HepG2 (cell line): Measurements from ENCODE around the gene IRF2. TPM values are rescaled to one million over a fixed set of nuclear protein-coding genes. Genes with fewer than 3 reads are reported as not detected.
A peak's percentile ranks its signal among the peaks of the same experiment; 100 is the strongest.

ENCODE experiments used
- BHLHE40 ChIP-seq: IDR thresholded peaks from 2 replicates; pipeline ENCODE4 v1.6.1; 2011; ENCODE audit warnings: low read length, improper control_type of control experiment
- CTCF ChIP-seq: sonication (generic); formaldehyde crosslinking; IDR thresholded peaks from 2 replicates; pipeline ENCODE4 v1.5.0; 2020; ENCODE audit warnings: mild to moderate bottlenecking, missing genetic modification reagents, moderate library complexity
- SAFB2 ChIP-seq: sonication (generic); formaldehyde crosslinking; IDR thresholded peaks from 2 replicates; pipeline ENCODE4 v1.5.1; 2020; ENCODE audit warnings: missing genetic modification reagents, low read depth, mild to moderate bottlenecking, borderline replicate concordance
- SMAD9 ChIP-seq: sonication (generic); formaldehyde crosslinking; IDR thresholded peaks from 2 replicates; pipeline ENCODE4 v1.5.1; 2020; ENCODE audit warnings: mild to moderate bottlenecking, missing genetic modification reagents
- TFAP4 ChIP-seq: sonication (generic); IDR thresholded peaks from 2 replicates; pipeline ENCODE4 v1.6.1; 2016; ENCODE audit warnings: low read depth, borderline replicate concordance
- THRA ChIP-seq: sonication (generic); formaldehyde crosslinking; IDR thresholded peaks from 2 replicates; pipeline ENCODE4 v1.4.0; 2020; ENCODE audit warnings: missing genetic modification reagents, borderline replicate concordance
- U2AF2 ChIP-seq: fragments of 200-400 bp; formaldehyde crosslinking; IDR thresholded peaks from 2 replicates; pipeline ENCODE4 v1.6.1; 2017; ENCODE audit warnings: low read depth, mild to moderate bottlenecking, low read length
- ZNF142 ChIP-seq: sonication (generic); formaldehyde crosslinking; IDR thresholded peaks from 2 replicates; pipeline ENCODE4 v1.4.0; 2020; ENCODE audit warnings: missing genetic modification reagents
- ZNF18 ChIP-seq: sonication (generic); formaldehyde crosslinking; IDR thresholded peaks from 2 replicates; pipeline ENCODE4 v1.8.0; 2022; ENCODE audit warnings: mild to moderate bottlenecking, missing genetic modification reagents; ENCODE audit not compliant: insufficient replicate concordance
- ZNF597 ChIP-seq: sonication (generic); formaldehyde crosslinking; IDR thresholded peaks from 2 replicates; pipeline ENCODE4 v1.5.0; 2020; ENCODE audit warnings: missing genetic modification reagents
- ZNF792 ChIP-seq: IDR thresholded peaks from 2 replicates; pipeline ENCODE4 v1.6.1; 2016
- polyA plus RNA-seq, 8 experiments: library from polyadenylated mRNA; depleted of rRNA in 3 of 8; stranded (reverse) in 7 of 8; unstranded in 1 of 8; fragments of >200 nt; fragmentation: Illumina TruSeq in 4 of 8; extraction: Trizol in 4 of 8; gene quantifications; 2 replicates each; pipeline versions ENCODE4 v1.2.1 to v1.2.3, GENCODE V29; 2011 to 2016; ENCODE audit warnings: low read depth in 4 of 8, missing spikeins in 1 of 8, mixed read lengths in 1 of 8; ENCODE audit not compliant: insufficient read depth in 1 of 8
- total RNA-seq, 5 experiments: library from RNA; depleted of rRNA; stranded (reverse); fragments of >200 nt; fragmentation: Illumina TruSeq; extraction: Trizol; gene quantifications; 2 replicates each; pipeline ENCODE4 v1.2.3, GENCODE V29; 2016; ENCODE audit warnings: low read depth in 1 of 5

The IRF2 gene
- total and polyA plus RNA-seq, 2 of the 13 experiments (the other 11 are each of a cell fraction or from before 2014, with no cell fraction given), result 15.5 to 28.8 TPM

GRCh38 chr4:184474263-184475095 is at the start of gene IRF2 (continued):
- TF ChIP-seq ZNF142 (CRISPR knock-in tag) (peak; percentile 72), CTCF (peak; percentile 27; the same call in 1 of the 2 replicates), ZNF18 (CRISPR knock-in tag) (peak; percentile 74), BHLHE40 (peak; percentile 93), U2AF2 (no peak), THRA (CRISPR knock-in tag) (0 out of 2 replicates have a peak, but pooled peaks have one; percentile 32), ZNF792 (CRISPR knock-in tag) (no peak; the same call in 1 of the 2 replicates), TFAP4 (peak; percentile 33; the same call in 1 of the 2 replicates), SMAD9 (CRISPR knock-in tag) (no peak), ZNF597 (CRISPR knock-in tag) (no peak), SAFB2 (CRISPR knock-in tag) (peak; percentile 37; the same call in 1 of the 2 replicates)
